K562 (cell line): Measurements from ENCODE around the gene SOWAHA. TPM values are rescaled to one million over a fixed set of nuclear protein-coding genes. Genes with fewer than 3 reads are reported as not detected.

Experiments
- ATAC-seq: fragments of 200-7000 bp; cut with Tn5 transposase; 3 replicates; pipeline ENCODE4 v1.9.1; 2020; ENCODE audit warnings: moderate library complexity
- BruUV-seq: library from RNA; stranded (reverse); fragments of 400-500 nt; replicated peaks from 2 replicates; lab custom pipeline; 2021; lab: Mats Ljungman, UMichigan
- CTCF ChIA-PET: fragments of 300-600 bp; formaldehyde crosslinking; extraction: SDS; loops from one replicate; lab custom pipeline; 2021; ENCODE audit warnings: low intra/inter-chr PET ratio; lab: Yijun Ruan, JAX
- POLR2A ChIA-PET: fragments of 300-600, 350-650 bp; sonication (Branson Sonifier 250); formaldehyde crosslinking; extraction: SDS; loops from one replicate; lab custom pipeline; 2021; ENCODE audit warnings: antibody characterized with exemption, inconsistent platforms; lab: Yijun Ruan, JAX
- DNase-seq, 4 experiments: peaks; one replicate each; pipeline versions ENCODE4 v3.0.0 to v3.0.0-alpha.2; 2011 to 2018; ENCODE audit warnings: low spot score in 3 of 4, mixed read lengths in 3 of 4; ENCODE audit errors: extremely low read depth in 1 of 4
- FAIRE-seq: peaks from 2 replicates; lab custom pipeline; 2011; peaks lifted over from hg19 to GRCh38; lab: Jason Lieb, UNC
- H2AFZ ChIP-seq: 2 replicates; pipeline ENCODE4 v1.6.0; 2011; ENCODE audit warnings: low read depth, low read length, control low read depth, inconsistent platforms
- H3K27ac ChIP-seq: fragments of 200-600 bp; 3 replicates; pipeline ENCODE4 v1.8.0; 2011; ENCODE audit warnings: low read depth, mild to moderate bottlenecking, control low read depth, inconsistent platforms, low read length, moderate library complexity, mixed read lengths; ENCODE audit errors: extremely low read depth
- H3K27me3 ChIP-seq, 2 experiments: fragments of 300-600 bp in 1 of 2; 2 replicates in 1 of 2; 3 replicates in 1 of 2; pipeline versions ENCODE4 v1.6.0 to v1.8.0; 2011; ENCODE audit warnings: inconsistent platforms in 2 of 2, low read length in 2 of 2, mild to moderate bottlenecking in 1 of 2, mixed read lengths in 1 of 2, moderate library complexity in 1 of 2; ENCODE audit not compliant: control insufficient read depth in 2 of 2, insufficient read depth in 2 of 2
- H3K36me3 ChIP-seq: fragments of 300-600 bp; 3 replicates; pipeline ENCODE4 v1.8.0; 2011; ENCODE audit warnings: mild to moderate bottlenecking, low read length, inconsistent platforms; ENCODE audit not compliant: control insufficient read depth, insufficient read depth
- H3K4me1 ChIP-seq, 2 experiments: fragments of 200-600 bp in 1 of 2; replicated peaks in 1 of 2; 2 replicates in 1 of 2; 3 replicates in 1 of 2; pipeline versions ENCODE4 v1.5.1 to v1.8.0; 2011; ENCODE audit warnings: inconsistent platforms in 2 of 2, low read length in 2 of 2, mild to moderate bottlenecking in 1 of 2, mixed read lengths in 1 of 2, moderate library complexity in 1 of 2; ENCODE audit not compliant: control insufficient read depth in 2 of 2, insufficient read depth in 2 of 2
- H3K4me2 ChIP-seq: 2 replicates; pipeline ENCODE4 v1.6.1; 2011; ENCODE audit warnings: low read length, control low read depth, inconsistent platforms, mixed read lengths; ENCODE audit not compliant: insufficient read depth
- H3K4me3 ChIP-seq: fragments of 200-600 bp; sonication (generic), shearing (Covaris generic); 2 replicates; pipeline ENCODE4 v1.5.1; 2016; ENCODE audit warnings: control low read depth, inconsistent platforms
- H3K79me2 ChIP-seq: fragments of 200-600 bp; 3 replicates; pipeline ENCODE4 v1.8.0; 2011; ENCODE audit warnings: low read length, inconsistent platforms; ENCODE audit not compliant: control insufficient read depth, insufficient read depth
- H3K9ac ChIP-seq, 2 experiments: 2 replicates each; pipeline versions ENCODE4 v1.6.0 to v1.6.1; 2011; ENCODE audit warnings: low read depth in 2 of 2, low read length in 2 of 2, control low read depth in 1 of 2, inconsistent platforms in 1 of 2, mild to moderate bottlenecking in 1 of 2, mixed read lengths in 1 of 2; ENCODE audit not compliant: insufficient read depth in 1 of 2
- H3K9me1 ChIP-seq: one replicate; pipeline ENCODE4 v1.6.0; 2011; ENCODE audit warnings: inconsistent platforms, mild to moderate bottlenecking, low read length, moderate library complexity; ENCODE audit not compliant: control insufficient read depth, insufficient read depth
- H3K9me3 ChIP-seq: replicated peaks from 2 replicates; pipeline ENCODE4 v1.5.1; 2011; ENCODE audit warnings: low read depth, low read length, inconsistent platforms; ENCODE audit not compliant: control insufficient read depth, insufficient read depth
- H4K20me1 ChIP-seq: replicated peaks from 2 replicates; pipeline ENCODE4 v1.6.1; 2011; ENCODE audit warnings: low read length, inconsistent platforms, mixed read lengths; ENCODE audit not compliant: control insufficient read depth, insufficient read depth
- CBFB ChIP-seq: sonication (generic); formaldehyde crosslinking; IDR thresholded peaks from 2 replicates; pipeline ENCODE4 v1.4.0; 2020; ENCODE audit warnings: mild to moderate bottlenecking, missing genetic modification reagents
- HLTF ChIP-seq: fragments of 450-650 bp; IDR thresholded peaks from 2 replicates; pipeline ENCODE4 v1.6.1; 2016
- MYNN ChIP-seq, 2 experiments: sonication (generic); formaldehyde crosslinking in 1 of 2; IDR thresholded peaks; 2 replicates each; pipeline versions ENCODE4 v1.5.0 to v1.6.1; 2016 to 2020; ENCODE audit warnings: antibody characterized with exemption in 1 of 2, missing genetic modification reagents in 1 of 2
- PCBP2 ChIP-seq: fragments of 200-400 bp; formaldehyde crosslinking; IDR thresholded peaks from 2 replicates; pipeline ENCODE4 v1.6.1; 2018; ENCODE audit warnings: low read length, low read depth, mild to moderate bottlenecking, moderate library complexity; ENCODE audit not compliant: poor library complexity, severe bottlenecking
- POLR3G ChIP-seq: IDR thresholded peaks from 2 replicates; pipeline ENCODE4 v1.6.1; 2011; ENCODE audit not compliant: insufficient read length, insufficient replicate concordance; ENCODE audit errors: extremely low read depth
- SMAD3 ChIP-seq: fragments of 450-650 bp; formaldehyde crosslinking; conservative IDR thresholded peaks from 2 replicates; pipeline ENCODE4 v1.4.0; 2020; ENCODE audit warnings: mild to moderate bottlenecking
- TOE1 ChIP-seq, 2 experiments: fragments of 450-650 bp in 1 of 2; sonication (generic) in 1 of 2; formaldehyde crosslinking in 1 of 2; IDR thresholded peaks; 2 replicates each; pipeline versions ENCODE4 v1.7.1 to v1.8.0; 2016 to 2022; ENCODE audit warnings: borderline replicate concordance in 2 of 2, mild to moderate bottlenecking in 2 of 2, antibody characterized with exemption in 1 of 2, inconsistent platforms in 1 of 2, low read depth in 1 of 2, missing genetic modification reagents in 1 of 2, moderate library complexity in 1 of 2
- ZFP36 ChIP-seq: fragments of 150-350 bp; IDR thresholded peaks from 2 replicates; pipeline ENCODE4 v1.6.1; 2018; ENCODE audit warnings: low read length, low read depth; ENCODE audit not compliant: partially characterized antibody
- ZNF586 ChIP-seq: fragments of 450-650 bp; formaldehyde crosslinking; conservative IDR thresholded peaks from 2 replicates; pipeline ENCODE4 v1.4.0; 2020; ENCODE audit warnings: mild to moderate bottlenecking, moderate library complexity
- ZSCAN29 ChIP-seq: fragments of 450-650 bp; IDR thresholded peaks from 2 replicates; pipeline ENCODE4 v1.6.1; 2017
- in situ Hi-C: fragments of 300-500 bp; cut with MboI; formaldehyde crosslinking; loops from 4 replicates; pipeline ENCODE4 v1.15.0; 2018; ENCODE audit warnings: inconsistent platforms, mixed read lengths
- intact Hi-C: fragments of 100-400 bp; cut with micrococcal nuclease; formaldehyde crosslinking; loops from 2 replicates; pipeline ENCODE4 v1.14.2; 2022
- polyA plus RNA-seq, 8 experiments: library from polyadenylated mRNA; depleted of rRNA in 4 of 8; stranded (reverse) in 5 of 8; unstranded in 3 of 8; fragments of >200 nt; fragmentation: Nextera tagmentation in 2 of 8; fragmentation: Illumina TruSeq in 1 of 8; extraction: Ambion mirVana in 2 of 8; extraction: Trizol in 1 of 8; gene quantifications; 2 replicates each; pipeline versions ENCODE4 v1.2.1 to v1.2.3, GENCODE V29; 2011 to 2014; ENCODE audit warnings: inconsistent platforms in 1 of 8, missing spikeins in 1 of 8
- total RNA-seq, 7 experiments: library from RNA; depleted of rRNA in 6 of 7; stranded (reverse); fragments of >200 nt in 6 of 7; fragmentation: Illumina TruSeq in 2 of 7; extraction: Trizol in 2 of 7; gene quantifications; 2 replicates each; pipeline versions ENCODE4 v1.2.1 to v1.2.3, GENCODE V29; 2011 to 2021; ENCODE audit warnings: low replicate concordance in 1 of 7
- TF ChIP-seq, protein P1 (sequence below), 2 experiments: fragments of 450-650 bp in 1 of 2; IDR thresholded peaks; 2 replicates each; pipeline ENCODE4 v1.6.1; 2011 to 2017; ENCODE audit warnings: low read depth in 2 of 2, antibody characterized with exemption in 1 of 2, borderline replicate concordance in 1 of 2, low read length in 1 of 2, mild to moderate bottlenecking in 1 of 2, mixed read lengths in 1 of 2; ENCODE audit not compliant: control insufficient read depth in 1 of 2
- TF ChIP-seq, protein P2 (sequence below): fragments of 450-650 bp; IDR thresholded peaks from one replicate; pipeline ENCODE4 v1.6.1; 2018; ENCODE audit warnings: mild to moderate bottlenecking, moderate library complexity; ENCODE audit not compliant: partially characterized antibody
- TF ChIP-seq, protein P3 (sequence below): fragments of 450-650 bp; formaldehyde crosslinking; IDR thresholded peaks from 2 replicates; pipeline ENCODE4 v1.4.0; 2020; ENCODE audit warnings: mild to moderate bottlenecking, moderate library complexity

The SOWAHA gene
- total and polyA plus RNA-seq, 9 of the 15 experiments (the other 6 are each of a cell fraction or from before 2014, with no cell fraction given) = not detected

DNA sequence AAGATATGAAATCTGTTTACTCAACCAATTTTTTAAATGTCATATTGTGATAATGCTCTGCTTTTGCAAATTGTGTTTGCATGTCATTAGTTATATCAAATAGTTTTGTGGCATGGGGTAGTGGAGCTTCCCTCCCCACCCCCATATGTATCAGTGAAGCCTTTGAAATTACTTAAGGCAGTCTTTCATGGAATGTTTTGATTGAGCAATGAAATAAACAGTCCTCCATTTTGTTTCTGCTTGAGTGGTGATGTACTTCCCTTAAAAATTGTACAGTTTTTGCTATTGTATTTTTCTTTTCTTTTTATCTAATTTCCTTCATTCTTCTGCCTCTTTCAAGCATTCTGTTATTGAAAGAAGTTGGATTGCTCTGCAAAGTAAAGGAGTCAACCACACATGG lies 3.5 kb downstream of the SOWAHA start:
- BruUV-seq = no TSS peak
- ATAC-seq (no peak), DNase-seq (no peak)
- Histone ChIP-seq H2AFZ (0 out of 2 replicates have a peak overlapping the region, but pooled peaks have one; percentile 52), H3K9me1 (no peaks in the 10 kb centered on the region), H3K9me3 (no peaks in the 10 kb centered on the region), H3K4me3 (no peak overlapping the region), H3K4me2 (no peak overlapping the region), H3K79me2 (no peaks in the 10 kb centered on the region), H3K27me3 (no peaks in the 10 kb centered on the region), H3K9ac (no peak overlapping the region), H3K27ac (no peak overlapping the region), H3K4me1 (peaks cover 2 to 12% of the 10 kb centered on the region in 2 experiments; a peak in 3 of 5 replicates)
- TF ChIP-seq TOE1 (IDR thresholded peaks at IDR 0.05; ENCODE audit: borderline replicate concordance) (no peak), TOE1 (CRISPR knock-in tag; IDR thresholded peaks at IDR 0.05; ENCODE audit: borderline replicate concordance, low read depth) (no peak), ZSCAN29 (no peak), CBFB (CRISPR knock-in tag) (no peak), PCBP2 (no peak), ZFP36 (no peak), ZNF586 (CRISPR knock-in tag) (no peak), HLTF (no peak), MYNN (IDR thresholded peaks at IDR 0.05) (no peak), MYNN (CRISPR knock-in tag; IDR thresholded peaks at IDR 0.05) (no peak), SMAD3 (CRISPR knock-in tag) (no peak), POLR3G (no peak)
- TF ChIP-seq, protein P1, sequence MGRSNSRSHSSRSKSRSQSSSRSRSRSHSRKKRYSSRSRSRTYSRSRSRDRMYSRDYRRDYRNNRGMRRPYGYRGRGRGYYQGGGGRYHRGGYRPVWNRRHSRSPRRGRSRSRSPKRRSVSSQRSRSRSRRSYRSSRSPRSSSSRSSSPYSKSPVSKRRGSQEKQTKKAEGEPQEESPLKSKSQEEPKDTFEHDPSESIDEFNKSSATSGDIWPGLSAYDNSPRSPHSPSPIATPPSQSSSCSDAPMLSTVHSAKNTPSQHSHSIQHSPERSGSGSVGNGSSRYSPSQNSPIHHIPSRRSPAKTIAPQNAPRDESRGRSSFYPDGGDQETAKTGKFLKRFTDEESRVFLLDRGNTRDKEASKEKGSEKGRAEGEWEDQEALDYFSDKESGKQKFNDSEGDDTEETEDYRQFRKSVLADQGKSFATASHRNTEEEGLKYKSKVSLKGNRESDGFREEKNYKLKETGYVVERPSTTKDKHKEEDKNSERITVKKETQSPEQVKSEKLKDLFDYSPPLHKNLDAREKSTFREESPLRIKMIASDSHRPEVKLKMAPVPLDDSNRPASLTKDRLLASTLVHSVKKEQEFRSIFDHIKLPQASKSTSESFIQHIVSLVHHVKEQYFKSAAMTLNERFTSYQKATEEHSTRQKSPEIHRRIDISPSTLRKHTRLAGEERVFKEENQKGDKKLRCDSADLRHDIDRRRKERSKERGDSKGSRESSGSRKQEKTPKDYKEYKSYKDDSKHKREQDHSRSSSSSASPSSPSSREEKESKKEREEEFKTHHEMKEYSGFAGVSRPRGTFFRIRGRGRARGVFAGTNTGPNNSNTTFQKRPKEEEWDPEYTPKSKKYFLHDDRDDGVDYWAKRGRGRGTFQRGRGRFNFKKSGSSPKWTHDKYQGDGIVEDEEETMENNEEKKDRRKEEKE (IDR thresholded peaks at IDR 0.05; ENCODE audit: borderline replicate concordance in 1 of 2, control insufficient read depth in 1 of 2, low read depth in 2 of 2, low read length in 1 of 2) = no peak
- TF ChIP-seq, protein P2, sequence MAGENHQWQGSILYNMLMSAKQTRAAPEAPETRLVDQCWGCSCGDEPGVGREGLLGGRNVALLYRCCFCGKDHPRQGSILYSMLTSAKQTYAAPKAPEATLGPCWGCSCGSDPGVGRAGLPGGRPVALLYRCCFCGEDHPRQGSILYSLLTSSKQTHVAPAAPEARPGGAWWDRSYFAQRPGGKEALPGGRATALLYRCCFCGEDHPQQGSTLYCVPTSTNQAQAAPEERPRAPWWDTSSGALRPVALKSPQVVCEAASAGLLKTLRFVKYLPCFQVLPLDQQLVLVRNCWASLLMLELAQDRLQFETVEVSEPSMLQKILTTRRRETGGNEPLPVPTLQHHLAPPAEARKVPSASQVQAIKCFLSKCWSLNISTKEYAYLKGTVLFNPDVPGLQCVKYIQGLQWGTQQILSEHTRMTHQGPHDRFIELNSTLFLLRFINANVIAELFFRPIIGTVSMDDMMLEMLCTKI = no peak
- TF ChIP-seq, protein P3, sequence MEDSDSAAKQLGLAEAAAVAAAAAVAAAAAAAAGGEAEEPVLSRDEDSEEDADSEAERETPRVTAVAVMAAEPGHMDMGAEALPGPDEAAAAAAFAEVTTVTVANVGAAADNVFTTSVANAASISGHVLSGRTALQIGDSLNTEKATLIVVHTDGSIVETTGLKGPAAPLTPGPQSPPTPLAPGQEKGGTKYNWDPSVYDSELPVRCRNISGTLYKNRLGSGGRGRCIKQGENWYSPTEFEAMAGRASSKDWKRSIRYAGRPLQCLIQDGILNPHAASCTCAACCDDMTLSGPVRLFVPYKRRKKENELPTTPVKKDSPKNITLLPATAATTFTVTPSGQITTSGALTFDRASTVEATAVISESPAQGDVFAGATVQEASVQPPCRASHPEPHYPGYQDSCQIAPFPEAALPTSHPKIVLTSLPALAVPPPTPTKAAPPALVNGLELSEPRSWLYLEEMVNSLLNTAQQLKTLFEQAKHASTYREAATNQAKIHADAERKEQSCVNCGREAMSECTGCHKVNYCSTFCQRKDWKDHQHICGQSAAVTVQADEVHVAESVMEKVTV (CRISPR knock-in tag) = no peak
- TF ChIP-seq, all 486 proteins: peak for 0
- CTCF ChIA-PET = no interaction called here
- H4K20me1 ChIP-seq = no peaks in the 10 kb centered on the region
- in situ Hi-C loops = no loop called here
- POLR2A ChIA-PET = interaction anchor here (0.6 to 4.0 kb wide), 3 partner anchors 8 to 15 kb away, joined by 3 to 20 read pairs (median 4); no protein-coding TSS in a partner anchor
- intact Hi-C loops = no loop called here
- no peaks in the 10 kb centered on the region for H3K36me3 ChIP-seq
- no peak for FAIRE-seq
